ENCODE results near the gene RMDN2. TPM values are rescaled to one million over a fixed set of nuclear protein-coding genes. Genes with fewer than 3 reads are reported as not detected.

RMDN2 gene
- total and polyA plus RNA-seq, 10 of the 15 experiments (the other 5 are each of a cell fraction or from before 2014, with no cell fraction given): 2.6 to 12.4 (median 9.2) TPM

DNA sequence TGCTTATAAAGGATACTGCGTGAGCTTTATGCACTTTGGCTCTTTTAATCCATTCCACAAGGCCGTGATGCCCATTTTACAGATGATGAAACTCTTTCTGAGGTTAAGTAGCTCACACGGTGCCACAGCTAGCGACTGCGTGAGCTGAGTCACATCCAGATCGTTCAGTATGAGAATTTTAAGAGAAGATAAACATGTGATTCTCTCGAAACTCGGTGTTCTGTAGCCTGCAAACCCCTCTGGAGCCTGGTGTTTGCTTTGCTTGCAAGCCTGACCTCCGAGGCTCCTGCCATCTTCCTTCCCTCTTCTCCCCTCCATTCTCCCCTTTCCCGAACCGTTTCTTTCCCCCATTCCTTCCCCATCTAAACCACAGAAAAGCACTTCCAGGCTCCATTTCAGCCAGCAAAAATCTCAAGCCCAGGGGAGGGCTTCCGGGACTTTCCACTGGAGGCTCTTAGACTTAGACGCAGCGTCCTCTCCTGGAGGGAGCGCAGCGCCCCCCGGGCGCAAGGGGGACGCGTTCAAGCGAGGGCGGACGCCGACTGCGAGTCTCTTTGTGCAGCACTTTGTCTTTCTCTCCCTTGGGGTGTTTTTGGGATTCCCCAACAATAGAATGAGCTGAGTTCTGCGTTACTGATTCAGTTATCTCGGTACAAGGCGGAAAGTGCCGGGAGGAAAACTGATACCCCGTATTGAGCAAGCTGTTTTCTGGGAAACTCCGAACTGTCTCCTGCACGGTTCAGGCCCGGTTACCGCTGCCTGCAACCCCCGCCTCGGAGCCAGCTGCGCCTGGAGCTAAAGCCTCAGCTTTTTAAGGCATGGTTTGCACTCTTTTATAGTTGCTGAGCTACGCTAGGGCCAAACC, 112.9 kb downstream of the RMDN2 start (continued):
- TF ChIP-seq, protein P1, sequence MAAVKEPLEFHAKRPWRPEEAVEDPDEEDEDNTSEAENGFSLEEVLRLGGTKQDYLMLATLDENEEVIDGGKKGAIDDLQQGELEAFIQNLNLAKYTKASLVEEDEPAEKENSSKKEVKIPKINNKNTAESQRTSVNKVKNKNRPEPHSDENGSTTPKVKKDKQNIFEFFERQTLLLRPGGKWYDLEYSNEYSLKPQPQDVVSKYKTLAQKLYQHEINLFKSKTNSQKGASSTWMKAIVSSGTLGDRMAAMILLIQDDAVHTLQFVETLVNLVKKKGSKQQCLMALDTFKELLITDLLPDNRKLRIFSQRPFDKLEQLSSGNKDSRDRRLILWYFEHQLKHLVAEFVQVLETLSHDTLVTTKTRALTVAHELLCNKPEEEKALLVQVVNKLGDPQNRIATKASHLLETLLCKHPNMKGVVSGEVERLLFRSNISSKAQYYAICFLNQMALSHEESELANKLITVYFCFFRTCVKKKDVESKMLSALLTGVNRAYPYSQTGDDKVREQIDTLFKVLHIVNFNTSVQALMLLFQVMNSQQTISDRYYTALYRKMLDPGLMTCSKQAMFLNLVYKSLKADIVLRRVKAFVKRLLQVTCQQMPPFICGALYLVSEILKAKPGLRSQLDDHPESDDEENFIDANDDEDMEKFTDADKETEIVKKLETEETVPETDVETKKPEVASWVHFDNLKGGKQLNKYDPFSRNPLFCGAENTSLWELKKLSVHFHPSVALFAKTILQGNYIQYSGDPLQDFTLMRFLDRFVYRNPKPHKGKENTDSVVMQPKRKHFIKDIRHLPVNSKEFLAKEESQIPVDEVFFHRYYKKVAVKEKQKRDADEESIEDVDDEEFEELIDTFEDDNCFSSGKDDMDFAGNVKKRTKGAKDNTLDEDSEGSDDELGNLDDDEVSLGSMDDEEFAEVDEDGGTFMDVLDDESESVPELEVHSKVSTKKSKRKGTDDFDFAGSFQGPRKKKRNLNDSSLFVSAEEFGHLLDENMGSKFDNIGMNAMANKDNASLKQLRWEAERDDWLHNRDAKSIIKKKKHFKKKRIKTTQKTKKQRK (IDR thresholded peaks at IDR 0.05; ENCODE audit: low read depth, low read length): no peak
- TF ChIP-seq FOXM1 (IDR thresholded peaks at IDR 0.05; ENCODE audit: low read depth, low read length) (peak; percentile 61), ZNF207 (IDR thresholded peaks at IDR 0.05; ENCODE audit: borderline replicate concordance) (peak; percentile 42; the same call in 1 of the 2 replicates), SMARCA5 (IDR thresholded peaks at IDR 0.05) (peak; percentile 94), CBFB (IDR thresholded peaks at IDR 0.05; ENCODE audit: low read depth) (0 out of 2 replicates have a peak, but pooled peaks have one; percentile 72), BHLHE40 (IDR thresholded peaks at IDR 0.05; ENCODE audit: borderline replicate concordance in 1 of 2, low read depth in 2 of 2, low read length in 1 of 2) (peak in 1 of 2 experiments; percentile 18; a peak in 1 of 4 replicates), POLR2AphosphoS5 (IDR thresholded peaks at IDR 0.05; ENCODE audit: low read length) (peak; percentile 55; the same call in 1 of the 2 replicates), LARP7 (IDR thresholded peaks at IDR 0.05) (peak; percentile 30; the same call in 1 of the 2 replicates), FOXK2 (IDR thresholded peaks at IDR 0.05) (0 out of 2 replicates have a peak, but pooled peaks have one; percentile 25), ZNF384 (IDR thresholded peaks at IDR 0.05; ENCODE audit: borderline replicate concordance, low read depth, low read length) (no peak), EED (IDR thresholded peaks at IDR 0.05; ENCODE audit: low read depth) (peak; percentile 82), CREM (IDR thresholded peaks at IDR 0.05; ENCODE audit: low read depth) (peak; percentile 11), EGR1 (IDR thresholded peaks at IDR 0.05; ENCODE audit: borderline replicate concordance in 1 of 2, low read depth in 2 of 2, low read length in 2 of 2) (peak in 1 of 2 experiments; percentile 30; a peak in 2 of 3 replicates)
- TF ChIP-seq, protein P2, sequence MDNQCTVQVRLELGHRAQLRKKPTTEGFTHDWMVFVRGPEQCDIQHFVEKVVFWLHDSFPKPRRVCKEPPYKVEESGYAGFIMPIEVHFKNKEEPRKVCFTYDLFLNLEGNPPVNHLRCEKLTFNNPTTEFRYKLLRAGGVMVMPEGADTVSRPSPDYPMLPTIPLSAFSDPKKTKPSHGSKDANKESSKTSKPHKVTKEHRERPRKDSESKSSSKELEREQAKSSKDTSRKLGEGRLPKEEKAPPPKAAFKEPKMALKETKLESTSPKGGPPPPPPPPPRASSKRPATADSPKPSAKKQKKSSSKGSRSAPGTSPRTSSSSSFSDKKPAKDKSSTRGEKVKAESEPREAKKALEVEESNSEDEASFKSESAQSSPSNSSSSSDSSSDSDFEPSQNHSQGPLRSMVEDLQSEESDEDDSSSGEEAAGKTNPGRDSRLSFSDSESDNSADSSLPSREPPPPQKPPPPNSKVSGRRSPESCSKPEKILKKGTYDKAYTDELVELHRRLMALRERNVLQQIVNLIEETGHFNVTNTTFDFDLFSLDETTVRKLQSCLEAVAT (IDR thresholded peaks at IDR 0.05): peak; percentile 75
- TF ChIP-seq, protein P3, sequence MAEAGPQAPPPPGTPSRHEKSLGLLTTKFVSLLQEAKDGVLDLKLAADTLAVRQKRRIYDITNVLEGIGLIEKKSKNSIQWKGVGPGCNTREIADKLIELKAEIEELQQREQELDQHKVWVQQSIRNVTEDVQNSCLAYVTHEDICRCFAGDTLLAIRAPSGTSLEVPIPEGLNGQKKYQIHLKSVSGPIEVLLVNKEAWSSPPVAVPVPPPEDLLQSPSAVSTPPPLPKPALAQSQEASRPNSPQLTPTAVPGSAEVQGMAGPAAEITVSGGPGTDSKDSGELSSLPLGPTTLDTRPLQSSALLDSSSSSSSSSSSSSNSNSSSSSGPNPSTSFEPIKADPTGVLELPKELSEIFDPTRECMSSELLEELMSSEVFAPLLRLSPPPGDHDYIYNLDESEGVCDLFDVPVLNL (IDR thresholded peaks at IDR 0.05; ENCODE audit: low read depth, low read length): 0 out of 2 replicates have a peak, but pooled peaks have one; percentile 39
- TF ChIP-seq, protein P4, sequence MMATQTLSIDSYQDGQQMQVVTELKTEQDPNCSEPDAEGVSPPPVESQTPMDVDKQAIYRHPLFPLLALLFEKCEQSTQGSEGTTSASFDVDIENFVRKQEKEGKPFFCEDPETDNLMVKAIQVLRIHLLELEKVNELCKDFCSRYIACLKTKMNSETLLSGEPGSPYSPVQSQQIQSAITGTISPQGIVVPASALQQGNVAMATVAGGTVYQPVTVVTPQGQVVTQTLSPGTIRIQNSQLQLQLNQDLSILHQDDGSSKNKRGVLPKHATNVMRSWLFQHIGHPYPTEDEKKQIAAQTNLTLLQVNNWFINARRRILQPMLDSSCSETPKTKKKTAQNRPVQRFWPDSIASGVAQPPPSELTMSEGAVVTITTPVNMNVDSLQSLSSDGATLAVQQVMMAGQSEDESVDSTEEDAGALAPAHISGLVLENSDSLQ (IDR thresholded peaks at IDR 0.05): no peak
- TF ChIP-seq, protein P5, sequence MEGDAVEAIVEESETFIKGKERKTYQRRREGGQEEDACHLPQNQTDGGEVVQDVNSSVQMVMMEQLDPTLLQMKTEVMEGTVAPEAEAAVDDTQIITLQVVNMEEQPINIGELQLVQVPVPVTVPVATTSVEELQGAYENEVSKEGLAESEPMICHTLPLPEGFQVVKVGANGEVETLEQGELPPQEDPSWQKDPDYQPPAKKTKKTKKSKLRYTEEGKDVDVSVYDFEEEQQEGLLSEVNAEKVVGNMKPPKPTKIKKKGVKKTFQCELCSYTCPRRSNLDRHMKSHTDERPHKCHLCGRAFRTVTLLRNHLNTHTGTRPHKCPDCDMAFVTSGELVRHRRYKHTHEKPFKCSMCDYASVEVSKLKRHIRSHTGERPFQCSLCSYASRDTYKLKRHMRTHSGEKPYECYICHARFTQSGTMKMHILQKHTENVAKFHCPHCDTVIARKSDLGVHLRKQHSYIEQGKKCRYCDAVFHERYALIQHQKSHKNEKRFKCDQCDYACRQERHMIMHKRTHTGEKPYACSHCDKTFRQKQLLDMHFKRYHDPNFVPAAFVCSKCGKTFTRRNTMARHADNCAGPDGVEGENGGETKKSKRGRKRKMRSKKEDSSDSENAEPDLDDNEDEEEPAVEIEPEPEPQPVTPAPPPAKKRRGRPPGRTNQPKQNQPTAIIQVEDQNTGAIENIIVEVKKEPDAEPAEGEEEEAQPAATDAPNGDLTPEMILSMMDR (IDR thresholded peaks at IDR 0.05 in 2 of 3, conservative IDR thresholded peaks at IDR 0.05 in 1 of 3; ENCODE audit: control insufficient read depth in 2 of 3, extremely low read depth in 1 of 3, insufficient read depth in 1 of 3, low read depth in 3 of 3, low read length in 3 of 3): peak; percentile 51 to 76 (median 63); a peak in 5 of 6 replicates
